SU-DHL-6 (cell line): ENCODE results near the gene CACNB3.

Experiments used
- CTCF ChIP-seq: fragments of 200-600 bp; sonication (generic); IDR thresholded peaks from one replicate; pipeline ENCODE4 v1.5.1; 2017; ENCODE audit warnings: antibody characterized with exemption, mild to moderate bottlenecking, low read length, moderate library complexity; ENCODE audit not compliant: insufficient read depth, poor library complexity, severe bottlenecking
- EZH2phosphoT487 ChIP-seq: fragments of 200-600 bp; sonication (generic), shearing (Covaris generic); conservative IDR thresholded peaks from 2 replicates; pipeline ENCODE4 v1.6.1; 2018; ENCODE audit warnings: mild to moderate bottlenecking, antibody characterized with exemption, low read length, moderate library complexity, mixed read lengths

GRCh38 chr12:48815126-48816110 lies 2.9 kb upstream of the CACNB3 start:
- TF ChIP-seq CTCF: no peak
- TF ChIP-seq EZH2phosphoT487: no peak
